Heart right ventricle (tissue), 16 donors: Measurements from ENCODE around the gene CBFA2T3. TPM values are rescaled to one million over a fixed set of nuclear protein-coding genes. Genes with fewer than 3 reads are reported as not detected.

Source experiments
- ATAC-seq, 8 donors: fragments of 200-7000 bp; cut with Tn5 transposase; one replicate each; pipeline ENCODE4 v1.9.1; 2020; ENCODE audit warnings: mild to moderate bottlenecking in 8 of 8, moderate library complexity in 8 of 8, moderate number of reproducible peaks in 1 of 8
- DNase-seq, 2 donors: peaks; one replicate each; pipeline ENCODE4 v3.0.0-alpha.2; 2020
- H3K27ac ChIP-seq, 10 donors: fragments of 200-600 bp; sonication (generic) in 2 of 10; one replicate each; pipeline versions ENCODE4 v1.5.0 to v1.8.0; 2020 to 2022; ENCODE audit warnings: mild to moderate bottlenecking in 3 of 10
- H3K27me3 ChIP-seq, 7 donors: fragments of 200-600 bp; one replicate each; pipeline ENCODE4 v1.8.0; 2021 to 2022; ENCODE audit warnings: mild to moderate bottlenecking in 2 of 7
- H3K36me3 ChIP-seq, 9 donors: fragments of 200-600 bp; sonication (generic) in 1 of 9; one replicate each; pipeline versions ENCODE4 v1.5.0 to v1.8.0; 2020 to 2022; ENCODE audit warnings: mild to moderate bottlenecking in 2 of 9
- H3K4me1 ChIP-seq, 9 donors: fragments of 200-600 bp; sonication (generic) in 1 of 9; one replicate each; pipeline versions ENCODE4 v1.5.0 to v1.8.0; 2020 to 2022; ENCODE audit warnings: mild to moderate bottlenecking in 4 of 9
- H3K4me3 ChIP-seq, 10 donors: fragments of 200-600 bp; sonication (generic) in 2 of 10; one replicate each; pipeline versions ENCODE4 v1.5.0 to v1.8.0; 2020 to 2022; ENCODE audit warnings: mild to moderate bottlenecking in 7 of 10, moderate library complexity in 2 of 10
- H3K9me3 ChIP-seq, 11 donors: fragments of 200-600 bp in 10 of 11; sonication (generic) in 2 of 11; one replicate each; pipeline versions ENCODE4 v1.5.0 to v1.8.0; 2013 to 2022; ENCODE audit warnings: mild to moderate bottlenecking in 2 of 11, control low read depth in 1 of 11, moderate library complexity in 1 of 11
- CTCF ChIP-seq, 9 donors: fragments of 200-600 bp; sonication (generic) in 2 of 9; IDR thresholded peaks; one replicate each; pipeline versions ENCODE4 v1.5.0 to v1.8.0; 2021 to 2022; ENCODE audit warnings: antibody characterized with exemption in 9 of 9, mild to moderate bottlenecking in 5 of 9, moderate library complexity in 1 of 9
- WGBS, 2 donors: extraction: QIAGEN DNeasy Blood & Tissue Kit; methylation state at CpG; one replicate each; pipeline ENCODE4 v1.1.7; 2013; ENCODE audit warnings: inconsistent platforms in 1 of 2; 5-methylcytosine and 5-hydroxymethylcytosine counted together
- intact Hi-C, 10 donors: fragments of 100-400 bp; cut with DNase I; formaldehyde crosslinking; loops; one replicate each; pipeline versions ENCODE4 v1.11.1 to v1.14.2; 2022
- polyA plus RNA-seq, 2 donors: library from polyadenylated mRNA; stranded (reverse); fragments of 200-250 nt; gene quantifications; one replicate each; pipeline ENCODE4 v1.2.3, GENCODE V29; 2013
- total RNA-seq, 10 donors: library from RNA; stranded (reverse); fragmentation: NEBNext Ultra II Directional in 3 of 10; extraction: Animal tissue kit (Norgen Biotek cat#: 25700) in 3 of 10; gene quantifications; one replicate each; pipeline versions ENCODE4 v1.2.1 to v1.2.4, GENCODE V29; 2021 to 2023
- donor health status: Arrhythmogenic right ventricular cardiomyopathy.
- donor health status: ischemic (EF 13 %, LVEDD 7.1; RV severe dilation, severe dysfunction).
- donor health status: healthy with polysubstance abuse.
- donor health status: DM: no; HTN: yes; CAD: no.
- donor health status: DM: no; HTN: no; CAD: no.
- donor health status: ischemic (EF 25% LVEDD 6.9; RV normal size, moderate dysfunction).
- donor health status: ischemic (EF 25% LVEDD 5.7; RV mildly dilated, moderate dysfunction).
- donor health status: healthy.
- donor health status: DM: yes; HTN: yes; CAD: no.
- donor health status: Ischemic cardiomyopathy.
- donor health status: ischemic (EF 35%, LVEDD 5.7; RV mildly dilated, moderate dysfunction).
- donor health status: nonischemic (EF 11% LVEDD 7.7; RV severe dilation, severe dysfunction).
- donor health status: DM: yes; HTN: yes; CAD: no.
- donor health status: PGD.
- donor health status: ischemic (EF 29% LVEDD 5.4; RV normal size, mild dysfunction).
- donor health status: nonischemic (EF 23%, LVEDD 6.1; RV moderate dilation, normal function).

CBFA2T3 gene
- total and polyA plus RNA-seq, 12 donors, result 3.1 to 17.6 (median 6.1) TPM

DNA sequence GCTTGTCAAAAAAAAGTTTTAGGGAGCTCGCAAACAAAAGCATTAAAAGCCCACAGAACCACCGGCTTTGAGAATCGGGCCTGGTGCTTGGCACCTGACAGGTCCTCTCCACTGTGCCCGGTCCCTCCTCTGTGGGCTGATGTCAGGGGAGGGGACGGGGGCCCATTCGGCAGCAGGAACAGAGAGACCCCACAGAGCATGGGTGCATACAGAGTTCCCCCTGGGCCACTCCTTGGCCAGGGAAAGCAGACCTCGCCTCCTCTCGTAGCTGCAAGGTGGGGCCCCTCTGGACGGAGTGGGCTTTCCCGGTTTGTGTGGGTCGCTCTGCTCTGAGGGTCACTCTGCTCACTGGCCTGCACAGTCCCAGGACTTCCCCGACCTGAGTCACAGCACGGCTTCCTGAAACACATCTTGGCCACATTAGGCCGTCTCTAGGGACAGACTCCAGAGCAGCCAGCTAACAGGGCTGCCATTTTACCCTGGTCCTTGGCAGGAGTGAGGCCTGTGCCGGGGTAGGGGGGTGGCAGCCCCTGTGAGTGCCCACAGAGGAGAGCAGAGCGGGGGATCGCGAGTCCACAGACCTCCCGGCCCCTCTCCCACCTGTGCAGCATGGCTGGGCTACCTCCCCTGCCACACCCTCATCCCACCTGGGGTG, 11.1 kb downstream of the CBFA2T3 start:
- peaks cover 0 to 49% (median 33%) of the 10 kb centered on the region in 7 donors for H3K27me3 ChIP-seq
- no peaks in the 10 kb centered on the region for H3K9me3 ChIP-seq
- ATAC-seq (no peak), DNase-seq (peak in 1 of 2 donors; percentile 4)
- H3K4me3 ChIP-seq, result no peak overlapping the region
- no peaks in the 10 kb centered on the region for H3K36me3 ChIP-seq
- intact Hi-C loops, result no loop called here
- WGBS, 2 donors, result 89 to 91% methylated on average over 19 of the region's 19 CpGs
- TF ChIP-seq CTCF (IDR thresholded peaks at IDR 0.05), result no peak
- peaks cover 0 to 16% (median 5%) of the 10 kb centered on the region in 9 donors for H3K4me1 ChIP-seq
- no peak overlapping the region for H3K27ac ChIP-seq

DNA sequence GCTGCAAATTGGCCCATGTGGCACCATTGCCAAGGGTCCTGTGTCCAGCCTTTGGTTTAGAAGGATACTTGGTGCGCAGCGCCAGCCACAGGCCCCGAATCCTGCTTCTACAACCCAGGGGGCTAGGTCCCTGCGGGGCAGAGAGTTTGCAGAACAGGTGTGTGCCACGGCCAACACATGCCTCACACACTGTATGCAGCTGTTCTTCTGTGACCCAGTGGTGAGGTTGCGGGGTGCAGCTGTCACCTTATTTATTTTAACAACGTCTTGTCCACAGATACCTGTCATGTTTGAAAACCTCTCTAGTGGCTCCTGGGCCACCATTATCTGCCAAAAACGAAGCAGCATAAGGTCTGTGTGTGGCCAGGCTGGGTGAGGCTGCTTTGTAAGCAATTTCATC, 11.6 kb downstream of the CBFA2T3 start:
- Histone ChIP-seq H3K36me3 (no peaks in the 10 kb centered on the region), H3K9me3 (no peaks in the 10 kb centered on the region), H3K4me3 (no peak overlapping the region), H3K27ac (no peak overlapping the region), H3K27me3 (peaks cover 0 to 44% (median 30%) of the 10 kb centered on the region in 7 donors), H3K4me1 (peaks cover 0 to 16% (median 5%) of the 10 kb centered on the region in 9 donors)
- no peak for TF ChIP-seq CTCF (IDR thresholded peaks at IDR 0.05)
- no peak for ATAC-seq
- no peak for DNase-seq
- 83 to 86% methylated on average over 8 of the region's 8 CpGs for WGBS, 2 donors
- intact Hi-C loops, result no loop called here

DNA sequence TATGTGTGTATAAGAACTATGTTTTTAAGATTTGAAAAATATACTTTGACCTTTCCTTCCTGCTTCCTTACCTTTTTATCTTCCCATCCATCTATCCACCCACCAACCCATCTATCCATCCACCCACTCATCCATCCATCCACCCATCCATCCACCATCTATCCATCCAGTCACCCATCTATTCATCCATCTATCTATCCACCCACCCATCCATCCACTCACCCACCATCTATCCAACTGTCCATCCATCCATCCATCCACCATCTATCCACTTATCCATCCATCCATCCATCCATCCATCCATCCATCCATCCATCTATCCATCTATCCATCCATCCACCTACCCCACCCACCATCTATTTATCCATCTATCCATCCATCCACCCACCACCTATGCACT, 12.4 kb downstream of the CBFA2T3 start:
- H3K9me3 ChIP-seq, result no peaks in the 10 kb centered on the region
- TF ChIP-seq CTCF (IDR thresholded peaks at IDR 0.05), result no peak
- ATAC-seq (no peak), DNase-seq (no peak)
- intact Hi-C loops, result no loop called here
- H3K4me1 ChIP-seq, result peaks cover 0 to 16% (median 5%) of the 10 kb centered on the region in 9 donors
- H3K27ac ChIP-seq, result no peak overlapping the region
- peaks cover 0 to 36% (median 24%) of the 10 kb centered on the region in 7 donors for H3K27me3 ChIP-seq
- H3K36me3 ChIP-seq, result no peaks in the 10 kb centered on the region
- H3K4me3 ChIP-seq, result no peak overlapping the region

DNA sequence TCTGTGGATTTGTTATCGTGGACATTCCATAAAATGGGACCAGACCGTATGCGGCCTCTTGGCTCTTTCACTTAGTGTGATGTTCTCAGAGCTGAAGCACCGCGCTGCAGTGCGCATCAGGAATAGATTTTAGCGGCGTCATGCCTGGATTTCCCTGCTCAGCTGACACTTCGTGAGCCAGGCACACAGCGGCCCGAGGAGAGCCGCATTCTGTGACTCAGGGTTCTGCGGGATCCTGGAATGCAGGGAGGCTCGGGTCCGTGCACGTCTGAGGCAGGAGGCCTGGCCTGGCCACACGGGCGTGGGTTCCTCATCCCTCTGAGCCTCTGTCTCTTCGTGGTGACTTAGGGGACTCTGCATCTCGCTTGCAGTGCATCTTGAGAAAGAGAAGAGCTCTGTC, 13.4 kb downstream of the CBFA2T3 start:
- peak in 1 of 2 donors; percentile 3 for DNase-seq

More for the DNA sequence above, 13.4 kb downstream of the CBFA2T3 start:
- no peak for TF ChIP-seq CTCF (IDR thresholded peaks at IDR 0.05)
- Histone ChIP-seq H3K27ac (no peak overlapping the region), H3K4me3 (no peak overlapping the region), H3K9me3 (no peaks in the 10 kb centered on the region), H3K4me1 (peaks cover 0 to 23% (median 5%) of the 10 kb centered on the region in 9 donors), H3K27me3 (peaks cover 0 to 34% (median 15%) of the 10 kb centered on the region in 7 donors), H3K36me3 (no peaks in the 10 kb centered on the region)
- intact Hi-C loops, result no loop called here
- no peak for ATAC-seq
- 85 to 87% methylated on average over 20 of the region's 20 CpGs for WGBS, 2 donors
